ENCODE results near the gene TLCD1. TPM values are rescaled to one million over a fixed set of nuclear protein-coding genes. Genes with fewer than 3 reads are reported as not detected.

The TLCD1 gene
- total and polyA plus RNA-seq, 2 donors (not counting 3 experiments of a cell fraction or from before 2014, with no cell fraction given) = 2.6 to 6.8 TPM

- Histone ChIP-seq H3K27me3 (ENCODE audit: control insufficient read depth in 2 of 2, insufficient read depth in 2 of 2, low read length in 2 of 2) (no peaks in the 10 kb centered on the region), H3K9me3 (replicated peaks; ENCODE audit: control insufficient read depth, insufficient read depth, low read length) (no peaks in the 10 kb centered on the region), H3K9ac (replicated peaks; ENCODE audit: extremely low read depth, insufficient read depth, low read length) (peak within 1 kb of the TSS; percentile 77), H3K9me1 (replicated peaks; ENCODE audit: control insufficient read depth, extremely low read depth, insufficient read depth, low read length) (no peaks in the 10 kb centered on the region), H4K20me1 (replicated peaks; ENCODE audit: control insufficient read depth, extremely low read depth, insufficient read depth, low read length) (no peaks in the 10 kb centered on the region), H3K79me2 (ENCODE audit: control insufficient read depth, insufficient read depth, low read length) (no peaks in the 10 kb centered on the region), H3K4me3 (replicated peaks in 1 of 3; ENCODE audit: insufficient read depth in 1 of 3, low read depth in 1 of 3, low read length in 3 of 3) (peak within 1 kb of the TSS; percentile 49 to 64 (median 60)), H2AFZ (ENCODE audit: low read depth, low read length) (peak within 1 kb of the TSS; percentile 76), H3K36me3 (ENCODE audit: control insufficient read depth in 2 of 2, extremely low read depth in 1 of 2, insufficient read depth in 2 of 2, low read length in 2 of 2) (peaks cover under 1 to 8% of the 10 kb centered on the region in 2 experiments), H3K4me2 (ENCODE audit: insufficient read depth, low read length) (peak within 1 kb of the TSS; percentile 66), H3K4me1 (ENCODE audit: control insufficient read depth, extremely low read depth, insufficient read depth, low read length) (peaks cover 24% of the 10 kb centered on the region), H3K27ac (ENCODE audit: insufficient read depth, low read depth, low read length) (peak within 1 kb of the TSS; percentile 59)
- intact Hi-C loops (cut with micrococcal nuclease) = no loop called here
- TSS peak; percentile 19 for BruUV-seq (replicated peaks)
- ChIA-PET POLR2A (interaction anchor here (0.7 to 4.7 kb wide), 5 partner anchors 9 to 225 kb away, joined by 3 to 45 read pairs (median 7); partner anchors contain the start of genes RPL23A and TRAF4), CTCF (interaction anchor here (0.9 to 13.7 kb wide), 9 partner anchors 9 to 389 kb away, joined by 3 to 602 read pairs (median 33); partner anchors contain the start of genes PHF12, RPL23A and TRAF4)
- peak; percentile 96 for DNase-seq (ENCODE audit: low read depth, low spot score)
- dilution Hi-C loops (cut with MboI; ENCODE audit: extremely low pct_ligation_motif_present, low sequenced_read_pairs) = no loop called here
- FAIRE-seq = peak; percentile 92
- TF ChIP-seq JUN (IDR thresholded peaks at IDR 0.05; ENCODE audit: borderline replicate concordance, insufficient read depth, insufficient read length, low read depth) (no peak), CTCF (IDR thresholded peaks at IDR 0.05; ENCODE audit: extremely low read depth in 1 of 2, insufficient read depth in 1 of 2, low read depth in 1 of 2, low read length in 2 of 2) (no peak), POLR2AphosphoS5 (IDR thresholded peaks at IDR 0.05; ENCODE audit: insufficient read depth, low read depth, low read length) (peak; percentile 41), GATA2 (IDR thresholded peaks at IDR 0.05; ENCODE audit: insufficient read depth, insufficient read length, low read depth, low read length) (no peak), MAX (IDR thresholded peaks at IDR 0.05; ENCODE audit: insufficient read depth, insufficient read length) (no peak), POLR2A (IDR thresholded peaks at IDR 0.05; ENCODE audit: low read depth, low read length) (peak; percentile 52)
Observed at GRCh38 chr17:28728364-28729200, 2.5 kb upstream of the TLCD1 start, which contains the start of gene NEK8. NEK8 (plus strand) TSS chr17:28728788; CDS start chr17:28728814, 26 bp downstream.
